Measurements from ENCODE around the gene VPS45. TPM values are rescaled to one million over a fixed set of nuclear protein-coding genes. Genes with fewer than 3 reads are reported as not detected.

Gene VPS45
- polyA plus RNA-seq, 1 donor from 2014 or later, result 174 TPM

- no peak overlapping the region for H3K4me2 ChIP-seq (ENCODE audit: low read length)
- no peak overlapping the region for H3K4me3 ChIP-seq (ENCODE audit: low read length)
- H3K27ac ChIP-seq (ENCODE audit: low read length), result peak overlapping the region; percentile 6
- H3F3A ChIP-seq (ENCODE audit: insufficient read depth, low read length, poor library complexity, severe bottlenecking), result no peaks in the 10 kb centered on the region
- no peaks in the 10 kb centered on the region for H3K9me2 ChIP-seq (ENCODE audit: insufficient read depth, low read length)
- TF ChIP-seq, protein P1, sequence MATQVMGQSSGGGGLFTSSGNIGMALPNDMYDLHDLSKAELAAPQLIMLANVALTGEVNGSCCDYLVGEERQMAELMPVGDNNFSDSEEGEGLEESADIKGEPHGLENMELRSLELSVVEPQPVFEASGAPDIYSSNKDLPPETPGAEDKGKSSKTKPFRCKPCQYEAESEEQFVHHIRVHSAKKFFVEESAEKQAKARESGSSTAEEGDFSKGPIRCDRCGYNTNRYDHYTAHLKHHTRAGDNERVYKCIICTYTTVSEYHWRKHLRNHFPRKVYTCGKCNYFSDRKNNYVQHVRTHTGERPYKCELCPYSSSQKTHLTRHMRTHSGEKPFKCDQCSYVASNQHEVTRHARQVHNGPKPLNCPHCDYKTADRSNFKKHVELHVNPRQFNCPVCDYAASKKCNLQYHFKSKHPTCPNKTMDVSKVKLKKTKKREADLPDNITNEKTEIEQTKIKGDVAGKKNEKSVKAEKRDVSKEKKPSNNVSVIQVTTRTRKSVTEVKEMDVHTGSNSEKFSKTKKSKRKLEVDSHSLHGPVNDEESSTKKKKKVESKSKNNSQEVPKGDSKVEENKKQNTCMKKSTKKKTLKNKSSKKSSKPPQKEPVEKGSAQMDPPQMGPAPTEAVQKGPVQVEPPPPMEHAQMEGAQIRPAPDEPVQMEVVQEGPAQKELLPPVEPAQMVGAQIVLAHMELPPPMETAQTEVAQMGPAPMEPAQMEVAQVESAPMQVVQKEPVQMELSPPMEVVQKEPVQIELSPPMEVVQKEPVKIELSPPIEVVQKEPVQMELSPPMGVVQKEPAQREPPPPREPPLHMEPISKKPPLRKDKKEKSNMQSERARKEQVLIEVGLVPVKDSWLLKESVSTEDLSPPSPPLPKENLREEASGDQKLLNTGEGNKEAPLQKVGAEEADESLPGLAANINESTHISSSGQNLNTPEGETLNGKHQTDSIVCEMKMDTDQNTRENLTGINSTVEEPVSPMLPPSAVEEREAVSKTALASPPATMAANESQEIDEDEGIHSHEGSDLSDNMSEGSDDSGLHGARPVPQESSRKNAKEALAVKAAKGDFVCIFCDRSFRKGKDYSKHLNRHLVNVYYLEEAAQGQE (IDR thresholded peaks at IDR 0.05; ENCODE audit: borderline replicate concordance), result no peak
- no peak for TF ChIP-seq EZH2 (IDR thresholded peaks at IDR 0.05; ENCODE audit: borderline replicate concordance, insufficient read depth, low read length, poor library complexity, severe bottlenecking)
- TF ChIP-seq RAD21 (conservative IDR thresholded peaks at IDR 0.05), result no peak
- no peak for TF ChIP-seq MXI1 (conservative IDR thresholded peaks at IDR 0.05; ENCODE audit: poor library complexity, severe bottlenecking)
- no peak for TF ChIP-seq SMC3 (conservative IDR thresholded peaks at IDR 0.05; ENCODE audit: poor library complexity)
- TF ChIP-seq, protein P2, sequence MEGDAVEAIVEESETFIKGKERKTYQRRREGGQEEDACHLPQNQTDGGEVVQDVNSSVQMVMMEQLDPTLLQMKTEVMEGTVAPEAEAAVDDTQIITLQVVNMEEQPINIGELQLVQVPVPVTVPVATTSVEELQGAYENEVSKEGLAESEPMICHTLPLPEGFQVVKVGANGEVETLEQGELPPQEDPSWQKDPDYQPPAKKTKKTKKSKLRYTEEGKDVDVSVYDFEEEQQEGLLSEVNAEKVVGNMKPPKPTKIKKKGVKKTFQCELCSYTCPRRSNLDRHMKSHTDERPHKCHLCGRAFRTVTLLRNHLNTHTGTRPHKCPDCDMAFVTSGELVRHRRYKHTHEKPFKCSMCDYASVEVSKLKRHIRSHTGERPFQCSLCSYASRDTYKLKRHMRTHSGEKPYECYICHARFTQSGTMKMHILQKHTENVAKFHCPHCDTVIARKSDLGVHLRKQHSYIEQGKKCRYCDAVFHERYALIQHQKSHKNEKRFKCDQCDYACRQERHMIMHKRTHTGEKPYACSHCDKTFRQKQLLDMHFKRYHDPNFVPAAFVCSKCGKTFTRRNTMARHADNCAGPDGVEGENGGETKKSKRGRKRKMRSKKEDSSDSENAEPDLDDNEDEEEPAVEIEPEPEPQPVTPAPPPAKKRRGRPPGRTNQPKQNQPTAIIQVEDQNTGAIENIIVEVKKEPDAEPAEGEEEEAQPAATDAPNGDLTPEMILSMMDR (IDR thresholded peaks at IDR 0.05; ENCODE audit: poor library complexity, severe bottlenecking), result no peak
- no peak for TF ChIP-seq EP300 (conservative IDR thresholded peaks at IDR 0.05; ENCODE audit: poor library complexity, severe bottlenecking)
- TF ChIP-seq TAF1 (IDR thresholded peaks at IDR 0.05; ENCODE audit: low read depth), result no peak
- TF ChIP-seq POLR2AphosphoS5 (IDR thresholded peaks at IDR 0.05), result no peak
- H3K9ac ChIP-seq (ENCODE audit: low read length), result no peak overlapping the region
- H4K20me1 ChIP-seq (ENCODE audit: insufficient read depth), result no peaks in the 10 kb centered on the region
- no peaks in the 10 kb centered on the region for H3K79me2 ChIP-seq (replicated peaks; ENCODE audit: insufficient read depth, low read length)
- no peaks in the 10 kb centered on the region for H3K9me3 ChIP-seq (ENCODE audit: low read length)
- H3K27me3 ChIP-seq (ENCODE audit: insufficient read depth, low read depth, low read length), result no peaks in the 10 kb centered on the region
- H3K36me3 ChIP-seq (ENCODE audit: insufficient read depth, low read length), result peaks cover 13% of the 10 kb centered on the region
- H2AFZ ChIP-seq (ENCODE audit: low read depth, low read length), result no peak overlapping the region
Observed at GRCh38 chr1:150094734-150095265, 27.2 kb downstream of the VPS45 start.

GRCh38 chr1:150102986-150103385, 35.4 kb downstream of the VPS45 start:
- Histone ChIP-seq H2AFZ (ENCODE audit: low read depth, low read length) (no peak overlapping the region), H3K79me2 (replicated peaks; ENCODE audit: insufficient read depth, low read length) (no peaks in the 10 kb centered on the region), H3K27ac (ENCODE audit: low read length) (no peak overlapping the region), H3K27me3 (ENCODE audit: insufficient read depth, low read depth, low read length) (no peaks in the 10 kb centered on the region), H3K9me3 (ENCODE audit: low read length) (peaks cover 5% of the 10 kb centered on the region), H3K9me2 (ENCODE audit: insufficient read depth, low read length) (no peaks in the 10 kb centered on the region), H3F3A (ENCODE audit: insufficient read depth, low read length, poor library complexity, severe bottlenecking) (no peaks in the 10 kb centered on the region), H3K4me2 (ENCODE audit: low read length) (no peak overlapping the region), H3K9ac (ENCODE audit: low read length) (no peak overlapping the region), H4K20me1 (ENCODE audit: insufficient read depth) (no peaks in the 10 kb centered on the region), H3K4me3 (ENCODE audit: low read length) (no peak overlapping the region), H3K36me3 (ENCODE audit: insufficient read depth, low read length) (peaks cover 10% of the 10 kb centered on the region)
- TF ChIP-seq SMC3 (conservative IDR thresholded peaks at IDR 0.05; ENCODE audit: poor library complexity) (no peak), POLR2AphosphoS5 (IDR thresholded peaks at IDR 0.05) (no peak), MXI1 (conservative IDR thresholded peaks at IDR 0.05; ENCODE audit: poor library complexity, severe bottlenecking) (no peak), EP300 (conservative IDR thresholded peaks at IDR 0.05; ENCODE audit: poor library complexity, severe bottlenecking) (no peak), TAF1 (IDR thresholded peaks at IDR 0.05; ENCODE audit: low read depth) (no peak), RAD21 (conservative IDR thresholded peaks at IDR 0.05) (no peak), EZH2 (IDR thresholded peaks at IDR 0.05; ENCODE audit: borderline replicate concordance, insufficient read depth, low read length, poor library complexity, severe bottlenecking) (no peak)
- TF ChIP-seq, protein P2 (IDR thresholded peaks at IDR 0.05; ENCODE audit: poor library complexity, severe bottlenecking), result no peak
- TF ChIP-seq, protein P1 (IDR thresholded peaks at IDR 0.05; ENCODE audit: borderline replicate concordance), result no peak

Data from neural cell (in vitro differentiated cells).